Measurements from ENCODE around the gene LARGE1. TPM values are rescaled to one million over a fixed set of nuclear protein-coding genes. Genes with fewer than 3 reads are reported as not detected.
"Not testable (repeated sequence)": the region's sequence is repeated elsewhere in the genome, so short reads cannot be mapped to it uniquely, and the experiment has no call there.

LARGE1 gene
- total RNA-seq, 1 experiment from 2014 or later: 8.6 TPM

GRCh38 chr22:33857767-33858166 is 62.5 kb downstream of the LARGE1 start:
- DNase-seq (ENCODE audit: low read depth): not testable (repeated sequence)

- no peak for DNase-seq (ENCODE audit: low read depth)
These were observed 65.6 kb downstream of the LARGE1 start for GRCh38 chr22:33854724-33855123.

GRCh38 chr22:33853200-33854097 is 66.8 kb downstream of the LARGE1 start:
- peak; percentile 83 for DNase-seq (ENCODE audit: low read depth)

- no peak for DNase-seq (ENCODE audit: low read depth)
These were observed 68.4 kb downstream of the LARGE1 start for GRCh38 chr22:33851821-33852384.

- no peak for DNase-seq (ENCODE audit: low read depth)
These were observed 69.0 kb downstream of the LARGE1 start for GRCh38 chr22:33851240-33851639.

GRCh38 chr22:33850724-33851123 is 69.6 kb downstream of the LARGE1 start:
- no peak for DNase-seq (ENCODE audit: low read depth)

- no peak for DNase-seq (ENCODE audit: low read depth)
These were observed 70.1 kb downstream of the LARGE1 start for GRCh38 chr22:33850193-33850592.

GRCh38 chr22:33848251-33848650 is 72.0 kb downstream of the LARGE1 start:
- no peak for DNase-seq (ENCODE audit: low read depth)

GRCh38 chr22:33844273-33844672 is 76.0 kb downstream of the LARGE1 start:
- no peak for DNase-seq (ENCODE audit: low read depth)

- no peak for DNase-seq (ENCODE audit: low read depth)
These were observed 77.7 kb downstream of the LARGE1 start for GRCh38 chr22:33842421-33843094.

- no peak for DNase-seq (ENCODE audit: low read depth)
These were observed 78.3 kb downstream of the LARGE1 start for GRCh38 chr22:33842006-33842354.

- DNase-seq (ENCODE audit: low read depth): no peak
These were observed 78.8 kb downstream of the LARGE1 start for GRCh38 chr22:33841281-33842005.

GRCh38 chr22:33838644-33839043 is 81.6 kb downstream of the LARGE1 start:
- no peak for DNase-seq (ENCODE audit: low read depth)

- DNase-seq (ENCODE audit: low read depth): no peak
These were observed 82.5 kb downstream of the LARGE1 start for GRCh38 chr22:33837826-33838225.

- no peak for DNase-seq (ENCODE audit: low read depth)
These were observed 85.0 kb downstream of the LARGE1 start for GRCh38 chr22:33835265-33835664.

GRCh38 chr22:33832558-33833151 is 87.6 kb downstream of the LARGE1 start:
- no peak for DNase-seq (ENCODE audit: low read depth)

GRCh38 chr22:33831651-33832050 is 88.6 kb downstream of the LARGE1 start:
- no peak for DNase-seq (ENCODE audit: low read depth)

GRCh38 chr22:33831207-33831606 is 89.1 kb downstream of the LARGE1 start:
- no peak for DNase-seq (ENCODE audit: low read depth)

GRCh38 chr22:33829546-33830280 is 90.6 kb downstream of the LARGE1 start:
- no peak for DNase-seq (ENCODE audit: low read depth)

GRCh38 chr22:33828302-33828701 is 92.0 kb downstream of the LARGE1 start:
- DNase-seq (ENCODE audit: low read depth): no peak

- no peak for DNase-seq (ENCODE audit: low read depth)
These were observed 94.5 kb downstream of the LARGE1 start for GRCh38 chr22:33825761-33826160.

Measured in LHCN-M2 (cell line).